ENCODE results near the gene COPZ2. TPM values are rescaled to one million over a fixed set of nuclear protein-coding genes. Genes with fewer than 3 reads are reported as not detected.
"Not testable (repeated sequence)": the region's sequence is repeated elsewhere in the genome, so short reads cannot be mapped to it uniquely, and the experiment has no call there.

Gene COPZ2
- polyA plus RNA-seq, 1 donor: 42.6 TPM

DNA sequence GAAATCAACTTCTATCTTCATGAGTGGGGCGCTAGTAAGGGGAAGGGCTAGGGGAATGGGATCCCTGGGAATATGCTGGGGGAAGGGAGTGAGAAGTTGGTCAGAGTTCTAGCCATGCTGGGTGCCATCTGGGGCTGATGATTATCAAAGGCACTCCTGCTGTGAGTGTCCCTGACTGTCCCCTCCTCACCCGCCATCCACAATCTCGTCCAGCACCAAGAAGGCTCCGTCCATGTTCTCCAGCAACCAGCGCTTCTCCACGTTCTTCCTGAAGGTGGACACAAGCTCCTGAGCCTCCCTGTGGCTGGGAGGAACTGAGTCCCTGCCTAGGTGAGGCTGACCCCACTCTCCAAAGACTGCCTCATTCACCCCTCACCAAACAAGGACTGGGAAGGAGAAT is 5.6 kb downstream of the COPZ2 start:
- DNase-seq (ENCODE audit: low read depth): no peak

GRCh38 chr17:48030531-48030930 is 7.1 kb downstream of the COPZ2 start:
- no peak for DNase-seq (ENCODE audit: low read depth)

- no peak for DNase-seq (ENCODE audit: low read depth)
These were observed 8.9 kb downstream of the COPZ2 start for GRCh38 chr17:48028736-48029135.

- DNase-seq (ENCODE audit: low read depth): no peak
These were observed 10.1 kb downstream of the COPZ2 start for GRCh38 chr17:48027322-48027981.

DNA sequence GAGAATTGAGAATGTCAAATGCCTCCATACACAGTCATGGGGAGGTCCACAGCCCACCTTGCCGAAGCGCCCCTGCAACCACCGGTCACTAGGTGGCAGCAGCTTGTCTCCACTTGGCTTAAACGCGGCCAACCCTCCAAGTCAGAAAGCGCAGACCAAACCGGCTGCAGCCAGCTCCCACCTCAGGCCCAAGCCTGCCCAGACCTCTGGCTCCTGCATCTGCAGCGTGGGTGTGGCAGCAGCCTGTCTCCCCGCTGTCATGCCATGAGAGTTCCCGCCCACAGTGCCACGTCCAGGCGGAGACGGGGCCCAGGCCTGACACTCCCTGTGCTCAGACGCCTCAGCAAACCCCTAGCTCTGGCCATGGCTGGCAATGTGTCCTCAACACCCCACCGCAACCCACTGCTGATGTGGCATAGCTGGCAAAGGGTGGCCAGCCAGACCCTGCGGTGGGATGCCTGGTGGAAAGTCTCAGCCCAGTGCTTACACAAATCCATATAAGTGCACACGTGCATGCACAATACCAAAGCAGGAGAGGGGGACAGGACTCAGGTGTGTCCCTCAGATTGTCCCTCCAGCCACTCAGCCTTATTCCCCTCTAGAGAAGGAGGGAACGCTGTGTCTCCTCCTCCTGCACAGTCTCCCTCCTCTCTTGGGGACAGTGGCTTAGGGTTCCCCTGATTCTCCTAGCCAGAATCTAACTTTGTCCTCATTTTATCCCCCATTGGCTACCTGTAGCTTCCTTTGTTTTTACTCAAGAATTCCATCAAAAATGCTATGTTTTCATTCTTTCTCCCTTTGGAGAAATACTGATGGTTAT is 10.9 kb downstream of the COPZ2 start:
- DNase-seq (ENCODE audit: low read depth): peak; percentile 73

DNA sequence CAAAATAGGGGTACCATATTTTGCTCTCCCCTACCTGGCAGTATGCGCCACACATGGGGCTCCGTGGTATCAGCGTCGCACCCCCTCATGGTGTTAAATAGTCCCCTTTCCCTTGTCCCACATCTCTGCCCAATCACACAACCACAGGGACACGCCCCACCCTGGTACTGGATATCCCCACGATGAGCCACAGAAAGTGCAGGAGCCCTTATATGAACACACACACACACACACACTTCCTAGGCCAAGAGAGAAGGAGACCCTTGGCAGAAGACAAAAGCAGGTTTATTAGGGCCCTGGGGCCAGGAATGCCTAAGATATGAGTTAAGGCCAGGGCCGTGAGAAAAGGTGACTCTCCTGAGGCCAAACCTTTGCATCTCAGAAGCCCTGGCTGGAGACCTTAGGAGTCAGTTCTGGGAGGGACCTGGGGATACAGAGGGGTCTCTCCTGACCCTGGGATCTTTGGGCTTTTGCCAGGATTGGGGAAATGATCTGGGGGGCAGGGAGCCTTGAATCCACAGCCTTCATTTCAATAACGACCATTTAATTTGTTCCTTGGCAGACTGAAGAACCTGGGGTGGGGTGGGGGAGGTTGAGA is 11.6 kb downstream of the COPZ2 start:
- no peak for DNase-seq (ENCODE audit: low read depth)

GRCh38 chr17:48025040-48025903 is 12.3 kb downstream of the COPZ2 start:
- peak; percentile 85 for DNase-seq (ENCODE audit: low read depth)

DNA sequence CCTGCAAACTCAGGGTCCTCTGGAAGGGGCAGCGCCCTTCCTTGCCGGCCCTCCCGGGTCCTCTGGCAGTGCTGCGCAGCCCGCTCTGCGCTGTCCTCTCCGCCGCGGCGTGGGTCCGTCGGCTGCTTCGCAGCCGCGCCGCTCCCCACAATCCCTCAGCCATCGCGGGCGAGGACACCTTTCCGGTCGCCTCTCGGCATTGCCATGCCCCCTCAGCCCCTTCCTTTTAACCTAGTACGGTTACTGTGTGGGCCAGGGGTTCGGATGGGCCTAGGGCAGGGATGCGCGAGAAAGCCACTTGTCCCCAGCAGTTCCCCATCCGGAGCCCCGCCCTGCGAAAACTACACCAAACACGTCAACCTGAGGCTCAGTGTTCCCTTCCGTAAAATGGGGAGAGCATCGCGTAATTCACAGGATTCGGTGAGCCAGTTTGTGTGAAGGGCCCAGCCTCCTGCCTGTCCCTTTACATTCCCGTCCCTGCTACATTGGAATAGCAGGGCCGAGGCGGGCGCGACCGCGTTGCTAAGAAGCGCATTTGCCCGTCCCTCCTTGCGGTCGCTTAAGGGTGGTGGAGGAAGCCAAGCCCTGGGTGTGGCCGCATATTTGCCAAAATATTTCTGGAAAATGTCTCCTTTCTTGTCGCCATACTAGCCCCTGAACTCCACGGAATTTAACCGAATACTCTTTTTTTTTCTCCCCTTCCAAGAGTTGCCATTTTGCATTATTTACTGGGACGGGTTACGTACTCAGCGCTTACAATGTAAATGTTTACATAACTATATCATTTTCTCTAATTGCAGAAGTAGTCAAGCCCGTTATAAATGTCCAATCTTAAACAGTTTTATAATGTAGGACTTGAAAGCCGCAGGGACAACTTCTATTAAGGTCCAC is 13.2 kb downstream of the COPZ2 start:
- DNase-seq (ENCODE audit: low read depth): no peak

DNA sequence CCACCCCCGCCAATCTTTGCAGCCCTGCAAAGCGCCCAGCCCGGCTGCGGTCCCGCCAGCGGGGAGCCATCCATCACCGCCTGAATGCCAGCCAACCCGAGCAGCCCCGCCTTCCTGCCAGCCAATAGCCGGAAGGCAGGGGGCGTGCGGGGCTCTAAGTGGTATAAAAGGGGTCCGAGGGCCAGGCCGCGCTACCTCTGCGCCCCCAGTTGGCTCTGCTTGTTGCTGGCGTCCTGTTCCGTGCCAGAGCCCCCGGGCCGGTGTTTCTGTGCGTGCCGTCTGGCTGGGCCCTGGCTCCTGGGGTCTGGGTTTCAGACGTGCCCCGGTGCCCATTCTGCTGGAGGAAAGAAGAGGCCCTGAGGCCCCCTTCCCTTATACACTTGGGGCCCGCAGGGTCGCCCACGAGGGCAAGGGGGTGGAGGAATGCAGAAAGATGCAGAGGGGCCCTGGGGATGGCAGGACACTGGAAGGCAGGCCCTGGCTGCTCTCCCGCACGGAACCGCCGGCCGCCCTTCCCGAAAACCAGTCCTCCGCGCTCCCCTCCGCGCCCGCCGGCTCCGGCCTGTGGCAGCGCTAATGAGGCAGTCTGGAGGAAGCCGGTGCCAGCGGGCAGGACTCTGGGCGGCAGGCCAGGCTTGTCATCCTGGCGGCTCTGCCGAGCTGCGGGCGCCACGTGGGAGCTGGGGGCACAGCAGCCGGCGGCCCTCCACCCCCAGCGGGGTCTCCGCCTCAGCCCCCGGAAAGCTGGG is 14.0 kb downstream of the COPZ2 start:
- no peak for DNase-seq (ENCODE audit: low read depth)

- no peak for DNase-seq (ENCODE audit: low read depth)
These were observed 14.7 kb downstream of the COPZ2 start for GRCh38 chr17:48022901-48023300.

DNA sequence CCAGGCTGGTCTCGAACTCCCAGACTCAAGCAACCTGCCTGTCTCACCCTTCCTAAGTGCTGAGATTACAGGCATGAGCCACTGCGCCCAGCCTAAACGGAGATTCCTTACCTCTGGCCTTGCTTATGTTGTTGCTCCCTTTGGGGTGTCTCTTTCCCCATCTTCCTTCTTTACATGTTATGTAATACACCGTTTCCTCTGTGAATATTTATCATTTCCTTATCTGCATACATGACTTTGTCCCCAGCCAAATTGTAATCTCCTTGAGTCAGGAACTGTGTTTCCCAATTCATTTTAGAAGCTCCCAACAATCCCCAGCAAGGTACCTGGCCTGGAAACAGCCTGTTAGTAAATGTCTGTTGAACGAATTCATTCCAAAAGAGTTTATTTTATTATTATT is 15.7 kb downstream of the COPZ2 start:
- DNase-seq (ENCODE audit: low read depth): no peak

DNA sequence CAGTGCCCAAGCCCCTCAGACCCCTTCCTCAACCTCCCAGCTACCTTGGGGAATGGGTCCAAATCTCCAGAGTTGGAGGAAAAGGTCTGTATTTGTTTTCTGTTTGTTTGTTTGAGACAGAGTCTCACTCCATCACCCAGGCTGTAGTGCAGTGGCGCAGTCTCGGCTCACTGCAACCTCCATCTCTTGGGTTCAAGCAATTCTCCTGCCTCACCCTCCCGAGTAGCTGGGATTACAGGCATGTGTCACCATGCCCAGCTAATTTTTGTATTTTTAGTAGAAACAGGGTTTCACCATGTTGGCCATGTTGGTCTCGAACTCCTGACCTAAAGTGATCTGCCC is 19.8 kb downstream of the COPZ2 start:
- not testable (repeated sequence) for DNase-seq (ENCODE audit: low read depth)

- DNase-seq (ENCODE audit: low read depth): no peak
These were observed 21.5 kb downstream of the COPZ2 start for GRCh38 chr17:48016112-48016511.

DNA sequence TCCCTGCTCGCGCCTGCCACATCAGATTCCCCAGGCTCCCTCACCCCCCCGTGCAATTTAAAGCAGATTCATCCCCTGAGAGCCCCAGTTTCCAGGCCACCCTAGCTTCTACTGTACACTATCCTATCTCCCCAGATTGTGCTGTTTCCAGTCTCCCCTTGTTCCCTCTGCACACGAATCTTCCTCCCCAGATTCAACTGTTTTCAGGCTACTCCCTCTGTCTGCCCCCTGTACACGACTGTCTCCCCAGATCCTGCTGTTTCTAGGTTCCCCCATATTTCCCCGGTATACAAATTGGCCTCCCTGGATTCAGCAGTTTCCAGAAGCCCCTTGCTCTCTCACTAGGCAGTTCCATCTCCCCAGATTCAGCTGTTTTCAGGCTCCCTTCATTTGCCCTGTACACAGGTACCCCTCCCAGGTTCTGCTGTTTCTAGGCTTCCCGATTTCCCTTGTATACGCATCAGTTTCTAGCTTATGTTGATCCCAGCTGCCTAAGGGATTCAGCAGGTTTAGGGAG is 22.9 kb downstream of the COPZ2 start:
- no peak for DNase-seq (ENCODE audit: low read depth)

DNA sequence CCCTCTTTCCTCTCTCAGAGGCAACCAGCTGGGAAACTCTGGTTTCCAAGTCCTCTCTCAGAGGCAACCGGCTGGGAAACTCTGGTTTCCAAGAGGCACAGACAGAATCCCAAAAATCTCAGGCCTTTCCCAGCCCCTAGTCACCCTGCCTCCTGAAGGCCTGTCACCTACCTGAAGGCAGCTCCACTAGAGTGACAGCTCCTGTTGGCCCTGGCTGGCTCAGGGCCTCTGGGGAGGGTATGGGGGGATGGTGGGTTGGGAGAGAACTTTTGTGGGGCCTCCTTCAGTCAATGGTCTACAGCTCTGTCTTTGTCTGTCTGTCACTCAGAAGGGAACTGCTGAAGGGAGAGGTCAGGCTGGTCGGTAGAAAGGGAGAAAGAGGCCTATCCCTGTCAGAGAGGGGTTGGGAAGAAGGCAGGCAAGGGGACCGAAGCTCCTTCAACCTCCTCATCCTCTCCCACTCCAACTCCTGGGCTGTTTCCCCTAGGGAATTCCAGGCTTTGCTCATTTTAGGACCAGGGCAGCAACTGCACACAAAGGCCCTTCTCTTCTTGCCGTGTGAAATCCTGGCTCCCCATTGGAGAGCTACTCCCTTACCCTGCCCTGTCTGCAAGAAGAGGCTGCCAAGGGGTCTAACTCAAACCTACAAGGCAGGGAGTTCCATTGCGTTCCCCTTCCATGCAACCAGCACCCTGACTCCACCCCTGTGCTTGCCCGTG is 23.6 kb downstream of the COPZ2 start:
- DNase-seq (ENCODE audit: low read depth): no peak

- DNase-seq (ENCODE audit: low read depth): no peak
These were observed 24.9 kb downstream of the COPZ2 start for GRCh38 chr17:48012654-48013053.

- no peak for DNase-seq (ENCODE audit: low read depth)
These were observed 25.5 kb downstream of the COPZ2 start for GRCh38 chr17:48012151-48012520.

GRCh38 chr17:48011405-48012150 is 26.0 kb downstream of the COPZ2 start:
- DNase-seq (ENCODE audit: low read depth): no peak

- no peak for DNase-seq (ENCODE audit: low read depth)
These were observed 27.4 kb downstream of the COPZ2 start for GRCh38 chr17:48010193-48010592.

Data from forelimb muscle (tissue), 1 donor.